Adipocyte (in vitro differentiated cells): Measurements from ENCODE around the gene ONECUT2.
"Not testable (repeated sequence)": the region's sequence is repeated elsewhere in the genome, so short reads cannot be mapped to it uniquely, and the experiment has no call there.

Experiments
- DNase-seq: peaks from one replicate; pipeline ENCODE4 v3.0.0-alpha.2; 2015; ENCODE audit warnings: low read depth
- H3K27me3 ChIP-seq: replicated peaks from 2 replicates; pipeline ENCODE4 v1.7.0; 2013; ENCODE audit warnings: mild to moderate bottlenecking, low read length, moderate library complexity; ENCODE audit not compliant: control insufficient read depth, insufficient read depth
- H3K36me3 ChIP-seq: 2 replicates; pipeline ENCODE4 v1.7.0; 2013; ENCODE audit warnings: low read length, mild to moderate bottlenecking, moderate library complexity; ENCODE audit not compliant: control insufficient read depth, insufficient read depth, severe bottlenecking
- H3K4me1 ChIP-seq: 2 replicates; pipeline ENCODE4 v1.7.0; 2013; ENCODE audit warnings: mild to moderate bottlenecking, low read length, moderate library complexity; ENCODE audit not compliant: control insufficient read depth, insufficient read depth
- H3K4me3 ChIP-seq: 2 replicates; pipeline ENCODE4 v1.7.0; 2013; ENCODE audit warnings: mild to moderate bottlenecking, low read length, moderate library complexity
- H3K9ac ChIP-seq: 2 replicates; pipeline ENCODE4 v1.7.0; 2013; ENCODE audit warnings: mild to moderate bottlenecking, low read length, moderate library complexity
- H3K9me3 ChIP-seq: 2 replicates; pipeline ENCODE4 v1.7.0; 2013; ENCODE audit warnings: mild to moderate bottlenecking, low read length, moderate library complexity; ENCODE audit not compliant: control insufficient read depth

ONECUT2 gene

GRCh38 chr18:57516056-57516455, 80.9 kb downstream of the ONECUT2 start:
- no peak overlapping the region for H3K4me3 ChIP-seq
- no peaks in the 10 kb centered on the region for H3K4me1 ChIP-seq
- H3K9me3 ChIP-seq: no peaks in the 10 kb centered on the region
- H3K27me3 ChIP-seq: no peaks in the 10 kb centered on the region
- no peaks in the 10 kb centered on the region for H3K36me3 ChIP-seq
- no peak overlapping the region for H3K9ac ChIP-seq
- no peak for DNase-seq

- DNase-seq: no peak
- Histone ChIP-seq H3K9ac (no peak overlapping the region), H3K27me3 (no peaks in the 10 kb centered on the region), H3K4me1 (no peaks in the 10 kb centered on the region), H3K9me3 (no peaks in the 10 kb centered on the region), H3K4me3 (no peak overlapping the region), H3K36me3 (no peaks in the 10 kb centered on the region)
These were observed 83.4 kb downstream of the ONECUT2 start for GRCh38 chr18:57518533-57518932.

- H3K9ac ChIP-seq: no peak overlapping the region
- H3K9me3 ChIP-seq: no peaks in the 10 kb centered on the region
- H3K4me1 ChIP-seq: no peaks in the 10 kb centered on the region
- H3K36me3 ChIP-seq: no peaks in the 10 kb centered on the region
- H3K4me3 ChIP-seq: no peak overlapping the region
- no peak for DNase-seq
- no peaks in the 10 kb centered on the region for H3K27me3 ChIP-seq
These were observed 84.7 kb downstream of the ONECUT2 start for GRCh38 chr18:57519668-57520424.

GRCh38 chr18:57522348-57522747, 87.2 kb downstream of the ONECUT2 start:
- not testable (repeated sequence) for H3K4me1 ChIP-seq, H3K9me3 ChIP-seq, H3K27me3 ChIP-seq, H3K4me3 ChIP-seq, H3K9ac ChIP-seq, H3K36me3 ChIP-seq, DNase-seq

- Histone ChIP-seq H3K4me1 (no peaks in the 10 kb centered on the region), H3K4me3 (no peak overlapping the region), H3K9ac (no peak overlapping the region), H3K36me3 (no peaks in the 10 kb centered on the region), H3K9me3 (peaks cover 5% of the 10 kb centered on the region), H3K27me3 (no peaks in the 10 kb centered on the region)
- DNase-seq: no peak
These were observed 88.2 kb downstream of the ONECUT2 start for GRCh38 chr18:57523171-57523956.

DNA sequence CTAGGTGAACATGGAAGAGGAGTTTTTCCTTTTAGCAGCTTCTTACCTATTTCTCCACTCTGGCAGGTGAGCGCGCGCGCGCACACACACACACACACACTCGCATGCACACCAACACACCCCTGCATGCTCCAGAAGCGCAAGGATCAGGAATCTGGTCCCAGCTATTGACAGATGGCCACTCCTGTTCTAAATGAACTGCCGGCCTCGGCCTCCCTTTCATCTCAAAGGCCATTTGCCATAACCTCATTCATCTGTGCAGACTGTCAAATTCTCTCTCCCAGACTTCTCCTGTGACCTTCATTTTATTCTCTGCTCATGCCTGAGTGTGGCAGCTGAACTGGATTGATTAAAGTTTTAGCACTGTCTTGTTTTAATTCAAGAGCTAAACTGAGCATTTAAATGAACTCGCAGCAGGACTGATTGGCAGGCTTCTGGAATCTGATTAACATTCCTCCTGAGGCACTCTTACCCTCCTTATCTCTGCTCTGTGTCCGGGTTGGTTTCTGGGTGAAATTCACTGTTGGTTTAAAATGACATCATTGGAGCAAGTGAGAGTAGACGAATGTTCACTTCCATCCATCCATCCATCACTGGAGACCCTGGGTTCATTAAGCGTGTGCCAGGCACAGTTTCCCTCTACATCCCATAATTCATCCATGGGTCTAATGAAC, 92.5 kb downstream of the ONECUT2 start:
- Histone ChIP-seq H3K4me3 (no peak overlapping the region), H3K27me3 (no peaks in the 10 kb centered on the region), H3K9ac (no peak overlapping the region), H3K9me3 (peaks cover 5% of the 10 kb centered on the region), H3K4me1 (no peaks in the 10 kb centered on the region), H3K36me3 (no peaks in the 10 kb centered on the region)
- no peak for DNase-seq

- H3K4me3 ChIP-seq: no peak overlapping the region
These were observed 94.0 kb downstream of the ONECUT2 start for GRCh38 chr18:57529151-57529550.

DNA sequence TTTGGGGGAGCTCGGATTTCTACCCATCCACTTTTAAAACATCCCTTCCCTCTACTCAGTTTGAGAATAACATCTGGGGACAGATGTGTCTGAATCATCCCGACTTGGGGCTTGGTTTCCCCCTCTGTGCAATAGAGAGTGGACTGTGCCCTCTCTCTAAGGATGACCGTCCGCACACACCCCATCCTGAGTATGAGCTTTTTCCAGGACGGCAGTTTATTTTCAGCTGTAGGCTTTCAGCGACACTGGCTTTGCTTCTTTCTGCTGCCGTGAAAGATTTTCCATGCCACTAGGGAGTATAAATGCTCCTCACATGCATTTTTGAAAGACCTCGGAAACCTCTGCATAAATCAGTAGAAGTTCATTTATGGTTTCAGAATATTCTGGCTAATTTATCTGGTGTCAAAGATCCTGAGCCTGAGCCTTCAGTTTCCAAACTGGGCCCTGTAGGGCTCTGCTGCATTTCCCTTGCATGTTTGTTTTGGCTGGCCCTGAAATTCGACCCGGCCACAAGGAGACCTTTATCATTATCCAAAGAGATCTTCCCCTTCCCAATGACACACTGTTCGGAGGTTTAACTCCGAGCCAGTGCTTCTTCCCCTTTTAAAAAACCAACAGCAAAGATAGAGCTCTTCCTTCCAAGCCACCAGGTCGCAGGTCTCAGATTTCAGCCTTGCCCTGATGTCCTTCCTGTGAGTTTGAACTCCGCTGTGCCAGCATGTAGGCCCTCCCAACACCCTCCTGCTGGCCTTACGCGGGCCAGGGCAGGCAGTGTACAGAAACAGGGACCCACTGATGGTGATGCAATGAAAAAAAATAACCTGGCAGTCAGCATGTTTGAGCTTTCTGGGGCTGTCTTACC, 98.1 kb downstream of the ONECUT2 start:
- peak; percentile 24 for DNase-seq
- no peaks in the 10 kb centered on the region for H3K27me3 ChIP-seq

More at GRCh38 chr18:57529151-57529550, 94.0 kb downstream of the ONECUT2 start:
- H3K9me3 ChIP-seq: peaks cover 5% of the 10 kb centered on the region
- no peak overlapping the region for H3K9ac ChIP-seq
- no peaks in the 10 kb centered on the region for H3K36me3 ChIP-seq
- no peaks in the 10 kb centered on the region for H3K27me3 ChIP-seq
- H3K4me1 ChIP-seq: peaks cover 6% of the 10 kb centered on the region
- no peak for DNase-seq

GRCh38 chr18:57533868-57534510, 98.8 kb downstream of the ONECUT2 start:
- H3K9me3 ChIP-seq: no peaks in the 10 kb centered on the region
- H3K4me1 ChIP-seq: peaks cover 6% of the 10 kb centered on the region
- no peaks in the 10 kb centered on the region for H3K36me3 ChIP-seq
- H3K9ac ChIP-seq: no peak overlapping the region
- H3K27me3 ChIP-seq: no peaks in the 10 kb centered on the region
- H3K4me3 ChIP-seq: no peak overlapping the region
- no peak for DNase-seq

More for the DNA sequence above, 98.1 kb downstream of the ONECUT2 start:
- no peaks in the 10 kb centered on the region for H3K9me3 ChIP-seq
- no peak overlapping the region for H3K9ac ChIP-seq
- H3K4me1 ChIP-seq: peaks cover 6% of the 10 kb centered on the region
- no peaks in the 10 kb centered on the region for H3K36me3 ChIP-seq
- H3K4me3 ChIP-seq: no peak overlapping the region

- no peak for DNase-seq
- Histone ChIP-seq H3K36me3 (no peaks in the 10 kb centered on the region), H3K4me1 (peaks cover 6% of the 10 kb centered on the region), H3K4me3 (no peak overlapping the region), H3K9ac (no peak overlapping the region), H3K27me3 (no peaks in the 10 kb centered on the region), H3K9me3 (no peaks in the 10 kb centered on the region)
These were observed 99.3 kb downstream of the ONECUT2 start for GRCh38 chr18:57534511-57534909.
